ENCODE data around the gene ALG12. TPM values are rescaled to one million over a fixed set of nuclear protein-coding genes. Genes with fewer than 3 reads are reported as not detected.
A peak's percentile ranks its signal among the peaks of the same experiment; 100 is the strongest.

The ALG12 gene
- total RNA-seq, 4 donors from 2014 or later, result 5.9 to 13.9 (median 9.2) TPM

- TF ChIP-seq CTCF (IDR thresholded peaks at IDR 0.05; ENCODE audit: low read depth), result no peak
These were observed 64.0 kb downstream of the ALG12 start for GRCh38 chr22:49853981-49854831.

GRCh38 chr22:49852898-49853894, 65.0 kb downstream of the ALG12 start, which contains the start of gene ZBED4:
TSS of gene ZBED4 (plus strand) at chr22:49853844. CDS start at chr22:49883663, 29,819 bp downstream.
- no peak for TF ChIP-seq CTCF (IDR thresholded peaks at IDR 0.05; ENCODE audit: low read depth)

- no peak for TF ChIP-seq CTCF (IDR thresholded peaks at IDR 0.05; ENCODE audit: low read depth)
These were observed 67.1 kb downstream of the ALG12 start for GRCh38 chr22:49850959-49851802.

Small RNA genes within 50 kb of the gene (small RNA-seq; reads per million reads assigned to genes)
- 1.2 reads per million, percentile 7 among the genes with 10 or more reads in this experiment for gene MIR6821

Other genes with a start within 250 kb of the ALG12 start
- 10 to 100 TPM; 21.2 to 37.1 (median 28.6) TPM for gene BRD1, start 90.6 kb downstream of the ALG12 start, total RNA-seq
- gene ZBED4, start 64.6 kb downstream of the ALG12 start, total RNA-seq, result 10 to 100 TPM in 1 of 4 donors, 1 to 10 TPM in 3; 6.0 to 11.1 (median 7.0) TPM
- gene CRELD2, start 196 bp upstream of the ALG12 start, total RNA-seq, result 10 to 100 TPM; 24.0 to 40.9 (median 31.9) TPM
- 100 to 1,000 TPM in 1 of 4 donors, 10 to 100 TPM in 3; 25.8 to 174 (median 59.0) TPM for gene PIM3, start 42.3 kb upstream of the ALG12 start, total RNA-seq
- gene IL17REL, start 94.3 kb upstream of the ALG12 start, total RNA-seq, result not detected
- not detected for gene TTLL8, start 139.9 kb upstream of the ALG12 start, total RNA-seq
- 1 to 10 TPM in 1 of 4 donors, under 1 TPM in 1, not detected in 2; 0.22 to 1.1 TPM for gene MLC1, start 167.0 kb upstream of the ALG12 start, total RNA-seq
- 1 to 10 TPM in 2 of 4 donors, under 1 TPM in 1, not detected in 1; 0.17 to 1.3 (median 1.1) TPM for gene MOV10L1, start 171.6 kb upstream of the ALG12 start, total RNA-seq